Keratinocyte (primary cell): ENCODE data around the gene SRSF1. TPM values are rescaled to one million over a fixed set of nuclear protein-coding genes. Genes with fewer than 3 reads are reported as not detected.

Source experiments
- DNase-seq: peaks from one replicate; pipeline ENCODE4 v3.0.0-alpha.2; 2011; ENCODE audit warnings: low read depth, missing footprints, low spot score
- FAIRE-seq: peaks from 2 replicates; lab custom pipeline; 2011; peaks lifted over from hg19 to GRCh38; lab: Jason Lieb, UNC
- H2AFZ ChIP-seq: 2 replicates; pipeline ENCODE4 v1.6.0; 2012; ENCODE audit warnings: low read length, control low read depth, inconsistent platforms; ENCODE audit not compliant: control insufficient read depth
- H3K27ac ChIP-seq: 2 replicates; pipeline ENCODE4 v1.5.1; 2011; ENCODE audit warnings: low read length; ENCODE audit not compliant: control insufficient read depth, insufficient read depth
- H3K27me3 ChIP-seq: 3 replicates; pipeline ENCODE4 v1.6.0; 2011; ENCODE audit warnings: low read length; ENCODE audit not compliant: control insufficient read depth, insufficient read depth; ENCODE audit errors: extremely low read depth
- H3K36me3 ChIP-seq, 2 experiments: 2 replicates in 1 of 2; 3 replicates in 1 of 2; pipeline ENCODE4 v1.5.1; 2011; ENCODE audit warnings: low read length in 2 of 2, mild to moderate bottlenecking in 1 of 2; ENCODE audit not compliant: control insufficient read depth in 2 of 2, insufficient read depth in 2 of 2; ENCODE audit errors: extremely low read depth in 1 of 2
- H3K4me1 ChIP-seq: 3 replicates; pipeline ENCODE4 v1.5.1; 2011; ENCODE audit warnings: low read length; ENCODE audit not compliant: control insufficient read depth, insufficient read depth; ENCODE audit errors: extremely low read depth
- H3K4me2 ChIP-seq: 3 replicates; pipeline ENCODE4 v1.6.0; 2011; ENCODE audit warnings: low read depth, low read length; ENCODE audit not compliant: control insufficient read depth, insufficient read depth; ENCODE audit errors: extremely low read depth
- H3K4me3 ChIP-seq, 3 experiments: fragments of 200-600 bp in 1 of 3; sonication (generic) in 1 of 3; 2 replicates in 2 of 3; 3 replicates in 1 of 3; pipeline ENCODE4 v1.5.1; 2011 to 2016; ENCODE audit warnings: low read length in 3 of 3, mild to moderate bottlenecking in 3 of 3, control low read depth in 2 of 3, inconsistent platforms in 1 of 3, low read depth in 1 of 3, mixed read lengths in 1 of 3, mixed run types in 1 of 3, moderate library complexity in 1 of 3; ENCODE audit not compliant: control insufficient read depth in 2 of 3, insufficient read depth in 2 of 3; ENCODE audit errors: extremely low read depth in 1 of 3
- H3K79me2 ChIP-seq: 2 replicates; pipeline ENCODE4 v1.6.0; 2012; ENCODE audit warnings: low read length; ENCODE audit not compliant: control insufficient read depth, insufficient read depth
- H3K9ac ChIP-seq: 3 replicates; pipeline ENCODE4 v1.6.0; 2011; ENCODE audit warnings: low read length; ENCODE audit not compliant: control insufficient read depth, insufficient read depth; ENCODE audit errors: extremely low read depth
- H3K9me1 ChIP-seq: 3 replicates; pipeline ENCODE4 v1.6.0; 2011; ENCODE audit warnings: low read length; ENCODE audit not compliant: control insufficient read depth, insufficient read depth; ENCODE audit errors: extremely low read depth
- H3K9me3 ChIP-seq: 2 replicates; pipeline ENCODE4 v1.5.1; 2012; ENCODE audit warnings: low read depth, low read length; ENCODE audit not compliant: control insufficient read depth
- H4K20me1 ChIP-seq: 3 replicates; pipeline ENCODE4 v1.6.0; 2011; ENCODE audit warnings: low read length; ENCODE audit not compliant: control insufficient read depth, insufficient read depth; ENCODE audit errors: extremely low read depth
- CTCF ChIP-seq, 3 experiments: IDR thresholded peaks in 1 of 3; conservative IDR thresholded peaks in 1 of 3; optimal IDR thresholded peaks in 1 of 3; 2 replicates in 2 of 3; 3 replicates in 1 of 3; pipeline versions ENCODE3 to v1.5.1; 2011; ENCODE audit warnings: low read length in 3 of 3, mild to moderate bottlenecking in 3 of 3, moderate library complexity in 2 of 3, control low read depth in 1 of 3, inconsistent platforms in 1 of 3; ENCODE audit not compliant: insufficient read depth in 2 of 3; ENCODE audit errors: extremely low read depth in 1 of 3
- EZH2 ChIP-seq: IDR thresholded peaks from one replicate; pipeline ENCODE4 v1.6.1; 2012; ENCODE audit warnings: inconsistent platforms, mild to moderate bottlenecking, low read length, moderate library complexity
- dilution Hi-C: fragments of 300-500 bp; cut with MboI; formaldehyde crosslinking; loops from one replicate; pipeline ENCODE4 v1.7.0; 2020; ENCODE audit warnings: low sequenced_read_pairs; ENCODE audit not compliant: extremely low pct_ligation_motif_present
- polyA plus RNA-seq, 5 experiments: library from polyadenylated mRNA; depleted of rRNA in 3 of 5; stranded (reverse) in 3 of 5; stranded (forward) in 1 of 5; unstranded in 1 of 5; fragments of >200 nt; gene quantifications; 1 replicate in 1 of 5; 2 replicates in 3 of 5; 3 replicates in 1 of 5; pipeline versions ENCODE4 v1.2.1 to v1.2.3, GENCODE V29; 2011 to 2012; ENCODE audit warnings: missing spikeins in 2 of 5, low read depth in 1 of 5, low replicate concordance in 1 of 5

Gene SRSF1
- polyA plus RNA-seq, 1 donor (not counting 4 experiments of a cell fraction or from before 2014, with no cell fraction given): 272 TPM

- H3K4me3 ChIP-seq: no peak overlapping the region
- H3K4me1 ChIP-seq: no peaks in the 10 kb centered on the region
- no peak overlapping the region for H3K27ac ChIP-seq
- H3K36me3 ChIP-seq: no peaks in the 10 kb centered on the region
- no peaks in the 10 kb centered on the region for H4K20me1 ChIP-seq
- no peak overlapping the region for H2AFZ ChIP-seq
- no peaks in the 10 kb centered on the region for H3K9me3 ChIP-seq
- dilution Hi-C loops: no loop called here
- no peak for FAIRE-seq
- no peak overlapping the region for H3K4me2 ChIP-seq
- DNase-seq: no peak
- no peaks in the 10 kb centered on the region for H3K27me3 ChIP-seq
- H3K9ac ChIP-seq: no peak overlapping the region
- no peaks in the 10 kb centered on the region for H3K9me1 ChIP-seq
- TF ChIP-seq CTCF (optimal IDR thresholded peaks at IDR 0.05 in 1 of 3, IDR thresholded peaks at IDR 0.05 in 1 of 3, conservative IDR thresholded peaks at IDR 0.05 in 1 of 3; ENCODE audit: extremely low read depth in 1 of 3, insufficient read depth in 2 of 3, low read length in 3 of 3): no peak
- no peak for TF ChIP-seq EZH2
- no peaks in the 10 kb centered on the region for H3K79me2 ChIP-seq
These were observed 25.8 kb upstream of the SRSF1 start for GRCh38 chr17:58032691-58033415.

GRCh38 chr17:58028578-58028977 lies 21.5 kb upstream of the SRSF1 start:
- FAIRE-seq: no peak
- dilution Hi-C loops: no loop called here
- H3K4me2 ChIP-seq: no peak overlapping the region
- no peaks in the 10 kb centered on the region for H4K20me1 ChIP-seq
- H3K4me1 ChIP-seq: peaks cover 2% of the 10 kb centered on the region
- no peaks in the 10 kb centered on the region for H3K79me2 ChIP-seq
- H3K9me1 ChIP-seq: no peaks in the 10 kb centered on the region
- TF ChIP-seq EZH2 (no peak), CTCF (optimal IDR thresholded peaks at IDR 0.05 in 1 of 3, IDR thresholded peaks at IDR 0.05 in 1 of 3, conservative IDR thresholded peaks at IDR 0.05 in 1 of 3; ENCODE audit: extremely low read depth in 1 of 3, insufficient read depth in 2 of 3, low read length in 3 of 3) (no peak)
- H3K27me3 ChIP-seq: no peaks in the 10 kb centered on the region
- H3K9me3 ChIP-seq: no peaks in the 10 kb centered on the region
- no peak overlapping the region for H3K4me3 ChIP-seq
- DNase-seq: no peak
- H3K9ac ChIP-seq: no peak overlapping the region
- no peak overlapping the region for H3K27ac ChIP-seq
- H3K36me3 ChIP-seq: no peaks in the 10 kb centered on the region
- no peak overlapping the region for H2AFZ ChIP-seq
